ENCODE data around the gene GJB2.
"Not testable (repeated sequence)": the region's sequence is repeated elsewhere in the genome, so short reads cannot be mapped to it uniquely, and the experiment has no call there.

The GJB2 gene

GRCh38 chr13:20161951-20162300, 30.8 kb downstream of the GJB2 start:
- DNase-seq, result no peak

DNA sequence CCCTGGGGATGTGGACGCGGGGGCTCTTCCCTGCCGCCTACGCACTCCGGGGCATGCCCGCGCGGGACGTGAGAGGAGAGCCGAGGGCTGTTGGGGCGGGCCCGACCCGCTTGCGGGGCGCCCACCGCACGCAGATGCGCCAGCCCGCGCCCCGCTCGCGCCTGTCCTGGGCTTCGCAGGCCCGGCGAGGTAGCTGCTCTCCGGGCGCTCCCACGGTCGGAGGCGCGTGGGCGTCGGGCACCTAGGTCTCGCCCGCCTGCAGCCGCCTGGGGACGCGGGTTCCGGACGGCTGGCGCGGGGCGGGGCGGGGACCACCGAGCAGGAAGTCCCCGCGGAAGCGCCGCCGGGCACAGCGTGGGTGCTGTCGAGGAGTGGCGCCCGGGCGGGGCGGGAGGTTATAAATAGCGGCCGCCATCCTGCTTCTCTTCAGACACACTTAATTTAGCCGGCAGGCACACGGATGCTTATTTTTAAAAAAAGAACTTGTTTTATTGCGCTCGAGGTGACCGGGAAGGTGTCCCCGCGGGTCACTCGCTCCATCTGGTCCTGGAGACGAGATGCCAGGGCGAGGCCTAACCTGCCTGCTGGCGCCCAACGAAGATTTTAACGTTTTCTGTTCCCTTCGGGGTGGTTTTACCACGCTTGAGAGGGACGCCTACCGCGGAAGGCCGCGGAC, 31.3 kb downstream of the GJB2 start:
- no peak for DNase-seq

GRCh38 chr13:20160306-20161274, 32.1 kb downstream of the GJB2 start, which contains the start of gene GJA3:
TSS of gene GJA3 (minus strand) at chr13:20161052. CDS start at chr13:20143288, 17,764 bp downstream.
- DNase-seq, result no peak

DNA sequence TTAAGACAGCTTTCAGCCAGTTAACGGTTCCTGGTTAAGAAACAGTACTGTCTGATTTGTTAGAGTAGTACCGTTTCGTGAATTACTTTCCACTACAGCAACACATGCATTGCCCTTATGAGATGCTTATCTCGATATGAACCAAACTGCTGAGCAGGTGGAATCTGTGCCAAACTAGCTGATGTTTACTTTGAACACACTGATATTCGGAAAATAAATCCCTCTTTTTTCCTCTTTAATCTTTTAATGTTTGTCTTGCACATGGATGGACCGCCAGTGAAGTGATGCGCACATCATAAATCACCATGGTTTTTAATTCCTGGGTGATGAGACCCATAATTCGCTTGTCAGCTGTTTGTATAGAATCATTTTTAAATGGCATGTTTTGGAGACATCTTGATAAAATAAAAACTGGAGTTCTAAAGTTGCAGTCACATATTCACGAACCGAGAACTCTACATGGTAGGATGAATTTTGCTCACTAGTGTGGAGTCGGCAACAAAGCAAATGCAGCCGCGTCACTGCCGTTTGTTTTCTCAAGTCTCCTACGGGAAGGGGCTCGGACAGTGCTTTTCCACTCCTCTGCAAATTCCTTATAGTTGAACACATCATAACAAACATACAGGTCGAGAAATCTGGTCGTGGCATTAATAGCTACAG, 33.0 kb downstream of the GJB2 start:
- no peak for DNase-seq

GRCh38 chr13:20157151-20157796, 35.5 kb downstream of the GJB2 start:
- DNase-seq, result no peak

- DNase-seq, result no peak
Measured at GRCh38 chr13:20156702-20157101, 36.0 kb downstream of the GJB2 start.

DNA sequence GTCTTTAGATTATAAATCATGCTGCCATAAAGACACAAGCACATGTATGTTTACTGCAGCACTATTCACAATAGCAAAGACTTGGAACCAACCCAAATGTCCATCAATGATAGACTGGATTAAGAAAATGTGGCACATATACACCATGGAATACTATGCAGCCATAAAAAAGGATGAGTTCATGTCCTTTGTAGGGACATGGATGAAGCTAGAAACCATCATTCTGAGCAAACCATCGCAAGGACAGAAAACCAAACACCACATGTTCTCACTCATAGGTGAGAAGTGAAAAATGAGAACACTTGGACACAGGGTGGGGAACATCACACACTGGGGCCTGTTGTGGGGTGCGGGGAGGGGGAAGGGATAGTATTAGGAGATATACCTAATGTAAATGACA, 39.4 kb downstream of the GJB2 start:
- not testable (repeated sequence) for DNase-seq

DNA sequence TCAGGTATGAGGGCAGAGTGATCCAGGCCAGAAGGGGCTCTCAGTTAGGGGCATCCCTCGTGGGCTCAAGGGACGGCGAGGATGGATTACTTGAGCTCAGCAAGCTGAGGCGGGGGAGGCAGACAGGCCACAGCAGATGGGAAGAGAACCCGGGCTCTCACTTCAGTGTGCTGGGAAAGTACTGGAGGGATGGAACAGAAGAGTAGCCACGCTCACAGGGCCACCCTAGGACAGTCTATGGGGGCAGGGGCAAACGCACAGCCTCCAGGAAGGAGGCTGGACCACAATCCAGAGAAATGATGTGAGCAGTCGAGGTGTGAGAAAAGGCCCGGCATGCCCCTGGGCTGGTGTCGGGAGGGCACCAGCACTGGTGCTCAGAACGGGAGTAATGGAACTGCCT, 41.1 kb downstream of the GJB2 start:
- no peak for DNase-seq

DNA sequence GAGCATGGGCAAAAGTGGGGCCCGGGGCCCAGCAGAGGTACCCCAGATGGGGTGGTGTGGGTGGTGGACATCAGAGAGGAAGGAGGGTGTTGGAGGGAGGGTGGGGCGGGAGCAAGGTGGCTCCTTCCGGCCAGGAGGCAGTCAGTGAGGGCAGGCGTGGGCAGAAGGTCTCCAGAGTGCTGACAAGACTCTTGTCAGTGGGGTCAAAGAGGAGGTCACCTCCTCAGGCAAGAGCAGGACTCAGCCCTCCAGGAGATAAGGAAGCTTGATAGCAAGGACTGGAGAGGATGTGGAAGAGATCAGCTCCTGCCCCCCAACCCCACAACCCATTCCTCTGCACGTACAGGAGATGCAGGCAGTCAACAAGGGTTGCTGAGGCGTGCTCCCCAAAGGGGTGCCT, 41.7 kb downstream of the GJB2 start:
- DNase-seq, result no peak

- no peak for DNase-seq
Measured at GRCh38 chr13:20150561-20150960, 42.2 kb downstream of the GJB2 start.

DNA sequence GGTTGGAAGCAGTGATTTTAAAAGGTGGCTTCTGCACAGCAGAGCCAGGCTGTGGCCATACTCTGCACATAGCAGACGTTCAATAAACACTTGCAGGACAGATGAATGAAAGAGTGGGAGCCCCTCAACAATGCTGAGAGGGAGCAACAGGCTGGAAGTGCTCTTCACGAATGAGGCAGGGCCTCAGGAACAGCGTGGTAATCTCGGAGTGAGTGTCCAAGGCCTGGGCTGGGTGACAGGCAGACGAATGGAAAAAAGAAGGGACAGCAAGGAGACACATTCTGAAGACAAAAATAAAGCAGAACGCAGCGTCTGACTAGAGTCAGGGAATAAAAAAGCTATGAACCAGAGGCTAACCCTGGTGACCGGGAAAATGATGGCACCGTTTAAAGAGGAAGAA, 43.0 kb downstream of the GJB2 start:
- DNase-seq, result no peak

DNA sequence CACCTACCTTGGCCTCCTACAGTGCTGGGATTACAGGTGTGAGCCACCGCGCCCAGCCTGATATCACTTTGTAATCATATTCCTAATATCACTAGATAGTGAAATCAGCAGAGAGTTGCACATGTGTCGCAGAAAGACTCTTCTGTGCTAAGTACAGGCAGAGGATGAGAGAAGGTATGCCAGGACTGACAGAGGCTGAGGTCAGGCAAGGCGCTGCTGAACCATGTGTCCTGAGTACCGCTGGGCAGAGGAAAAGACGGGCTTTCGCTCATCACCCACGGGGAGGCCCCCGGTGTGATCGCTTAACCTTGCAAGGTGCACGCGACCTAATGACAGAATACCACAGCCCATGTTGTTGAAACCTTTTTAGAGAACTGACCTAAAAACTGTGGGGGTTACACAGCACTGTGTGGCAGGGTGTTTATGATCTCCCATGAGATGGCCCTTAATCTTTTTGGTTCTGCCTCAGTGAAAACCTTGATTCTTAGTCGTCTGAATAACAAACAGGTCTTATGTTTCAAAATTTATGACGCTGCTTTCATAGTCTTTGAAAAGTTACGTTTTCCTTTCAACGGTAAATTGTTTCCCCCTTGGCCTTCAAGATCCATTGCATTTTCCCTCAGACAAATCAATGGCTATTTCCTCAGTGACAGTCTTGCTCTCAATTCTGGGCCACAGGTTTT, 44.1 kb downstream of the GJB2 start:
- no peak for DNase-seq

- DNase-seq, result no peak
Measured at GRCh38 chr13:20146381-20146780, 46.4 kb downstream of the GJB2 start.

DNA sequence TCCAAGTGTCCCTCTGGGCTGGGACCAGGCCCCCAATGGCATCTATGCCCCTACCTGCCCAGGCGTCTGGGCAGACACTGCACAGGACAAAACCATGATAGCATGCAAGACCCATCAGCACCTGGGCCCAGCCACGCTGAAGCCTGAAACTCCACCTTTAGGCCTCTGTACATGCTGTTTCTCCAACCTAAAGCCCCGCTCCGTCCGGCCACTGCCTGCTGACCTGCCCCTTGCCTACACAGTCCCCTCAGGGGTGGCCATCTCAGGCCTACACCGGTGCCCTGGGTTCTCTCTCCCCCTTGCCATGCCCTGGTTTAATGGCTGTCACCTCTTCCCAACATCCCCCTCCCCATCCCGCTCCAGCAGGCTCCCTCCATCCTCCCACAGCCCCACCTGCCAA, 47.2 kb downstream of the GJB2 start:
- DNase-seq, result no peak

- no peak for DNase-seq
Measured at GRCh38 chr13:20144141-20144850, 48.4 kb downstream of the GJB2 start.

- DNase-seq, result no peak
Measured at GRCh38 chr13:20142927-20143480, 49.7 kb downstream of the GJB2 start.

GRCh38 chr13:20142023-20142926, 50.5 kb downstream of the GJB2 start:
- DNase-seq, result no peak

- DNase-seq, result no peak
Measured at GRCh38 chr13:20141238-20142022, 51.3 kb downstream of the GJB2 start.

- DNase-seq, result no peak
Measured at GRCh38 chr13:20140487-20140886, 52.3 kb downstream of the GJB2 start.

DNA sequence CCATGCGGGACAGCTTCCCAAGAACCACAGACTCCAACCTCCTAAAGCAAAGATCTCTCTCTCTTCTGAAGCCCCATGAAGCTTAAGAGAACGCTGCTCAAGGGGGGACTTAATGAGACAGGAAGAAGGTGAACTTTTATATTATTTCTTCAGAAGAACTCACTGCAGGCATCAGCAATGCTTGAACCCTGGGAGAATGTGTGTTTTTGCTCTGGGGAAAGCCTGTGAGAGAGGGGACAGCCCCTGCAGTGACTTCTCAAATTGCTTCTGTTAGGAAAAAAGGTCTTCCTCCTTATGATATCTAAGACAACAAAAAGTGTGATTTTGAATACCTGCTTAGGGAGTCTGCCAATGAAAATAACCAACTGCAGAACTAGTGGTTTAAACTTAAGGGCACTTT, 54.9 kb downstream of the GJB2 start:
- no peak for DNase-seq
